OCI-LY7 (cell line): Measurements from ENCODE around the gene GSK3B. TPM values are rescaled to one million over a fixed set of nuclear protein-coding genes. Genes with fewer than 3 reads are reported as not detected.
"Not testable (repeated sequence)": the region's sequence is repeated elsewhere in the genome, so short reads cannot be mapped to it uniquely, and the experiment has no call there.

ENCODE experiments used
- BruUV-seq: library from RNA; stranded (reverse); fragments of 400-500 nt; replicated peaks from 2 replicates; lab custom pipeline; 2021; lab: Mats Ljungman, UMichigan
- CTCF ChIA-PET: fragments of 300-600 bp; sonication (Branson Sonifier 250); formaldehyde crosslinking; loops from one replicate; lab custom pipeline; 2022; ENCODE audit warnings: antibody characterized with exemption; ENCODE audit not compliant: unreplicated experiment; lab: Charles Lee
- POLR2A ChIA-PET: fragments of 300-600 bp; sonication (Branson Sonifier 250); formaldehyde crosslinking; loops from one replicate; lab custom pipeline; 2022; ENCODE audit warnings: antibody characterized with exemption; lab: Charles Lee
- DNase-seq: peaks from one replicate; pipeline ENCODE4 v3.0.0-alpha.2; 2015; ENCODE audit warnings: low spot score
- H2AFZ ChIP-seq: fragments of 200-600 bp; sonication (generic), shearing (Covaris generic); 2 replicates; pipeline ENCODE4 v1.6.1; 2014; ENCODE audit warnings: mild to moderate bottlenecking, antibody characterized with exemption, low read length, moderate library complexity
- H3K27ac ChIP-seq: fragments of 200-600 bp; sonication (generic); 2 replicates; pipeline ENCODE4 v1.5.1; 2014; ENCODE audit warnings: mixed run types, low read depth, mild to moderate bottlenecking, moderate library complexity, low read length, inconsistent platforms; ENCODE audit not compliant: poor library complexity, severe bottlenecking
- H3K36me3 ChIP-seq: fragments of 200-600 bp; sonication (generic); 2 replicates; pipeline ENCODE4 v1.6.1; 2014; ENCODE audit warnings: mild to moderate bottlenecking, antibody characterized with exemption, low read length, moderate library complexity, mixed read lengths; ENCODE audit not compliant: insufficient read depth
- H3K4me1 ChIP-seq: fragments of 200-600 bp; sonication (generic); 2 replicates; pipeline ENCODE4 v1.5.1; 2014; ENCODE audit warnings: mild to moderate bottlenecking, low read length; ENCODE audit not compliant: insufficient read depth, poor library complexity, severe bottlenecking
- H3K4me2 ChIP-seq: fragments of 200-600 bp; sonication (generic); 2 replicates; pipeline ENCODE4 v1.6.1; 2014; ENCODE audit warnings: mild to moderate bottlenecking, low read length
- H3K4me3 ChIP-seq: fragments of 200-600 bp; sonication (generic); 2 replicates; pipeline ENCODE4 v1.5.1; 2014; ENCODE audit warnings: mild to moderate bottlenecking, low read depth, low read length; ENCODE audit not compliant: poor library complexity, severe bottlenecking
- H3K79me2 ChIP-seq: fragments of 200-600 bp; sonication (generic); 2 replicates; pipeline ENCODE4 v1.6.1; 2016; ENCODE audit warnings: low read depth, mild to moderate bottlenecking, low read length, moderate library complexity, mixed read lengths; ENCODE audit not compliant: insufficient read depth
- H3K9me2 ChIP-seq: fragments of 200-600 bp; sonication (generic); 2 replicates; pipeline ENCODE4 v1.6.1; 2016; ENCODE audit warnings: mild to moderate bottlenecking, low read length, mixed read lengths; ENCODE audit not compliant: insufficient read depth
- H3K9me3 ChIP-seq: fragments of 200-600 bp; sonication (generic); 2 replicates; pipeline ENCODE4 v1.6.1; 2014; ENCODE audit warnings: mild to moderate bottlenecking, mixed run types, low read length, mixed read lengths
- H4K20me1 ChIP-seq: fragments of 200-600 bp; sonication (generic); 2 replicates; pipeline ENCODE4 v1.6.1; 2014; ENCODE audit warnings: mild to moderate bottlenecking, antibody characterized with exemption, low read length, moderate library complexity, mixed read lengths; ENCODE audit not compliant: insufficient read depth
- EZH2phosphoT487 ChIP-seq: fragments of 200-600 bp; sonication (generic); IDR thresholded peaks from 2 replicates; pipeline ENCODE4 v1.6.1; 2018; ENCODE audit warnings: low read depth, borderline replicate concordance, mild to moderate bottlenecking, mixed run types, antibody characterized with exemption, low read length, moderate library complexity, mixed read lengths
- intact Hi-C: fragments of 100-400 bp; cut with micrococcal nuclease; formaldehyde crosslinking; loops from one replicate; pipeline ENCODE4 v1.10.0; 2022; ENCODE audit not compliant: unreplicated experiment
- total RNA-seq, 2 experiments: library from RNA; depleted of rRNA in 1 of 2; stranded (reverse); fragments of >200 nt in 1 of 2; shearing (Covaris generic) in 1 of 2; gene quantifications; 2 replicates each; pipeline ENCODE4 v1.2.3, GENCODE V29; 2014 to 2022
- TF ChIP-seq, protein P1 (sequence below): fragments of 200-600 bp; sonication (generic); conservative IDR thresholded peaks from 2 replicates; pipeline ENCODE4 v1.5.1; 2014; ENCODE audit warnings: mild to moderate bottlenecking, antibody characterized with exemption, low read length, moderate library complexity, mixed read lengths

Gene GSK3B
- total RNA-seq, 2 experiments from 2014 or later: 26.6 to 40.9 TPM

DNA sequence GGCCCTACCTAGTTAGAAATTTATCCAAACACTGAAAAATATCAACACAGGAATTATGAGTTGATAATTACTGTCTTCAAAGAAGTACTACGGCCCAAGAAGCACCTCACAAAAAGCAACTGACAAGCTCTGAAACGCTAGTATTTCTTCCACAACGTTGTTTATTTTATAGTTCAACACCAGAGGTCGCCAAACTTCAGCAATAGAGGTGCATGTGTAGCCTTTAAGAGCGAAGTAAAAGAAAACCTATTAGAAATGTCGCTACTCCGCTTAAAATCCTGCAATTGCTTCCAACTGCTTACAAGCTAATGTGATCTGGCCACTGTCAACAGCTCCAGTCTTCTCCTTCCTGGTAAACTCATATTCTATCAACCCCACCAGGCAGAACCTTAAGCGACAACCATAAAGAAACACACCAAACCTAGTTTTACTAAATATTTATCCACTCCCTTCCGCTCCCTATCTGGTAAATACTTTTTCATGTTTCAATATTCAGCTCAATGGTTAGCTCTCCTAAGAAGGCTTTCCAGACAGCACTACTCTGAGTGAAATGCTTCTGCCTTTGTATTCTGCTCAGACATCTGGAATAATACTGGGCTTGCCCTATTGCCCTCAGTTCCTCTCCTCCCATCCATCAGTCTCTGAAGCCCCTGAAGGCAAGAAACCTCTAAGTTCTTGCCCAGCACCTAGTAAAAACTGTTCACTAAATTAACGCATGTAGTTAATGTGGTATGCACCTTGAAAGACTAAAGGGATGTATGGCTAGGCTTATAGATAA, 202.1 kb downstream of the GSK3B start:
- Histone ChIP-seq H3K9me2 (no peaks in the 10 kb centered on the region), H3K4me1 (no peaks in the 10 kb centered on the region), H3K36me3 (peaks cover 16% of the 10 kb centered on the region), H3K79me2 (no peaks in the 10 kb centered on the region), H3K4me3 (no peak overlapping the region), H4K20me1 (no peaks in the 10 kb centered on the region), H3K9me3 (peaks cover 13% of the 10 kb centered on the region), H3K4me2 (no peak overlapping the region), H3K27ac (no peak overlapping the region), H2AFZ (no peak overlapping the region)
- peak; percentile 48 for DNase-seq
- BruUV-seq: no TSS peak
- POLR2A ChIA-PET: interaction anchor here (0.5 to 2.2 kb wide), 3 partner anchors 9 to 1088 kb away, joined by 3 to 6 read pairs (median 3); no protein-coding TSS in a partner anchor
- intact Hi-C loops: loop anchor here (5.0 to 10.0 kb wide), 3 partner anchors 255 to 523 kb away; no protein-coding TSS in a partner anchor
- TF ChIP-seq EZH2phosphoT487: no peak
- TF ChIP-seq, protein P1, sequence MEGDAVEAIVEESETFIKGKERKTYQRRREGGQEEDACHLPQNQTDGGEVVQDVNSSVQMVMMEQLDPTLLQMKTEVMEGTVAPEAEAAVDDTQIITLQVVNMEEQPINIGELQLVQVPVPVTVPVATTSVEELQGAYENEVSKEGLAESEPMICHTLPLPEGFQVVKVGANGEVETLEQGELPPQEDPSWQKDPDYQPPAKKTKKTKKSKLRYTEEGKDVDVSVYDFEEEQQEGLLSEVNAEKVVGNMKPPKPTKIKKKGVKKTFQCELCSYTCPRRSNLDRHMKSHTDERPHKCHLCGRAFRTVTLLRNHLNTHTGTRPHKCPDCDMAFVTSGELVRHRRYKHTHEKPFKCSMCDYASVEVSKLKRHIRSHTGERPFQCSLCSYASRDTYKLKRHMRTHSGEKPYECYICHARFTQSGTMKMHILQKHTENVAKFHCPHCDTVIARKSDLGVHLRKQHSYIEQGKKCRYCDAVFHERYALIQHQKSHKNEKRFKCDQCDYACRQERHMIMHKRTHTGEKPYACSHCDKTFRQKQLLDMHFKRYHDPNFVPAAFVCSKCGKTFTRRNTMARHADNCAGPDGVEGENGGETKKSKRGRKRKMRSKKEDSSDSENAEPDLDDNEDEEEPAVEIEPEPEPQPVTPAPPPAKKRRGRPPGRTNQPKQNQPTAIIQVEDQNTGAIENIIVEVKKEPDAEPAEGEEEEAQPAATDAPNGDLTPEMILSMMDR: peak; percentile 88
- CTCF ChIA-PET: interaction anchor here (1.0 kb wide), 1 partner anchor 255 kb away, joined by 4 read pairs; no protein-coding TSS in a partner anchor

DNA sequence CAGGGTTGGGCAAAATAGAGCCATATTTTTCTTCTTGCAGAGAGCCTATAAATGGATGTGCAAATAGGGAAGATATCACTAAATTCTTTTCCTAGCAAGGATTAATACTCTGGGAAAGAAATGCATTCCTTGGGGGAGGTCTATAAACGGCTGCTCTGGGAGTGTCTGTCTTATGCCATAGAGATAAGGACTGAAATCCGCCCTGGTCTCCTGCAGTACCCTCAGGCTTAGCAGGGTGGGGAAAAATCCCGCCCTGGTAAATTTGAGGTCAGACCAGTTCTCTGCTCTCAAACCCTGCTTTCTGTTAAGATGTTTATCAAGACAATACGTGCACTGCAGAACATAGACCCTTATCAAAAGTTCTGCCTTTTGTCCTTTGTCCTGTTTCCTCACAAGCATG, 205.6 kb downstream of the GSK3B start:
- H3K9me3 ChIP-seq: peaks cover 13% of the 10 kb centered on the region
- H3K4me3 ChIP-seq, BruUV-seq, H3K27ac ChIP-seq, H3K79me2 ChIP-seq, intact Hi-C loops, H3K4me1 ChIP-seq, H2AFZ ChIP-seq, H3K4me2 ChIP-seq, CTCF ChIA-PET, H4K20me1 ChIP-seq, H3K9me2 ChIP-seq: not testable (repeated sequence)
- POLR2A ChIA-PET: interaction anchor here (0.8 kb wide), 1 partner anchor 53 kb away, joined by 3 read pairs; no protein-coding TSS in a partner anchor
- peak; percentile 14 for DNase-seq
- peaks cover 23% of the 10 kb centered on the region for H3K36me3 ChIP-seq

DNA sequence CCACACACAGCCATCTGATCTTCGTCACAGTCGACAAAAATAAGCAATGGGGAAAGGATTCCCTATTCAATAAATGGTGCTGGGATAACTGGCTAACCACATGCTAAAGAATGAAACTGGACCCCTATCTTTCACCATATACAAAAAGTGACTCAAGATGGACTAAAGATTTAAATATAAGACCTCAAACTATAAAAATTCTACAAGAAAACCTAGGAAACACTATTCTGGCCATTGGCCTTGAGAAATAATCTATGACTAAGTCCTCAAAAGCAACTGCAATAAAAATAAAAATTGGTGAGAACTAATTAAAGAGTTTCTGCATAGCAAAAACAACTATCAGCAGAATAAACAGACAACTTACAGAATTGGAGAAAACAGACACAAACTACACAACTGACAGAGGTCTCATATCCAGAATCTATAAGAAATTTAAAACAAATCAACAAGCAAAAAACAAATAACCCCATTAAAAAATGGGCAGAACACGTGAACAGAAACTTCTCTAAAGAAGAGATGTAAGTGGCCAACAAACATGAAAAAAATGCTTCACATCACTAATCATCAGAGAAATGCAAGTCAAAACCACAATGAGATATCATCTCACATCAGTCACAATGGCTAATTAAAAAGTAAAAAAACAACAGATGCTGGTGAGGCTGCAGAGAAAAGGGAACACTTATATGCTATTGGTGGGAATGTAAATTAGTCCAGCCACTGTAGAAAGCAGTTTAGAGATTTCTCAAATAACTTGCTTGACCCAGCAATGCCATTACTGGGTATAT, 208.3 kb downstream of the GSK3B start:
- no peaks in the 10 kb centered on the region for H3K4me1 ChIP-seq
- H3K9me3 ChIP-seq: peaks cover 13% of the 10 kb centered on the region
- BruUV-seq: no TSS peak
- H4K20me1 ChIP-seq: no peaks in the 10 kb centered on the region
- H3K4me2 ChIP-seq: no peak overlapping the region
- CTCF ChIA-PET: no interaction called here
- peaks cover 30% of the 10 kb centered on the region for H3K36me3 ChIP-seq
- POLR2A ChIA-PET: no interaction called here
- H3K9me2 ChIP-seq: no peaks in the 10 kb centered on the region; the same call in 1 of the 2 replicates
- no peak overlapping the region for H2AFZ ChIP-seq
- H3K27ac ChIP-seq: no peak overlapping the region
- DNase-seq: no peak
- H3K79me2 ChIP-seq: no peaks in the 10 kb centered on the region
- intact Hi-C loops: no loop called here
- H3K4me3 ChIP-seq: no peak overlapping the region
- no peak for TF ChIP-seq EZH2phosphoT487
- TF ChIP-seq, protein P1: no peak
